CD4-positive, alpha-beta memory T cell (primary cell): Measurements from ENCODE around the gene SMARCD3. TPM values are rescaled to one million over a fixed set of nuclear protein-coding genes. Genes with fewer than 3 reads are reported as not detected.
A peak's percentile ranks its signal among the peaks of the same experiment; 100 is the strongest.

Experiments
- CTCF ChIA-PET: fragments of 350-600 bp; sonication (Branson Sonifier 250); formaldehyde crosslinking; loops from one replicate; lab custom pipeline; 2021; ENCODE audit warnings: inconsistent platforms; ENCODE audit not compliant: partially characterized antibody; lab: Charles Lee
- POLR2A ChIA-PET: fragments of 350-600 bp; sonication (Branson Sonifier 250); formaldehyde crosslinking; loops from one replicate; lab custom pipeline; 2021; ENCODE audit not compliant: partially characterized antibody; lab: Charles Lee
- DNase-seq, 5 donors: peaks; one replicate each; pipeline versions ENCODE4 v3.0.0 to v3.0.0-alpha.2; 2020 to 2022; ENCODE audit warnings: mixed read lengths in 1 of 5
- H3K27ac ChIP-seq: one replicate; pipeline ENCODE4 v1.7.0; 2013; ENCODE audit warnings: low read depth, low read length
- H3K27me3 ChIP-seq: 2 replicates; pipeline ENCODE4 v1.7.0; 2013; ENCODE audit warnings: mild to moderate bottlenecking, low read length, moderate library complexity; ENCODE audit not compliant: insufficient read depth
- H3K36me3 ChIP-seq: 2 replicates; pipeline ENCODE4 v1.7.0; 2013; ENCODE audit warnings: mild to moderate bottlenecking, low read length, moderate library complexity; ENCODE audit not compliant: insufficient read depth
- H3K4me1 ChIP-seq: 2 replicates; pipeline ENCODE4 v1.7.0; 2013; ENCODE audit warnings: mild to moderate bottlenecking, low read length, moderate library complexity; ENCODE audit not compliant: insufficient read depth
- H3K4me3 ChIP-seq, 2 donors: one replicate each; pipeline ENCODE4 v1.7.0; 2013; ENCODE audit warnings: low read length in 2 of 2, mild to moderate bottlenecking in 1 of 2
- H3K9me3 ChIP-seq, 2 donors: one replicate each; pipeline ENCODE4 v1.7.0; 2013; ENCODE audit warnings: low read length in 2 of 2, control low read depth in 1 of 2; ENCODE audit not compliant: control insufficient read depth in 1 of 2
- H3K27ac Mint-ChIP-seq, 7 donors: one replicate each; pipeline ENCODE4 v1.8.0; 2020 to 2021; ENCODE audit warnings: mixed read lengths in 7 of 7, mild to moderate bottlenecking in 6 of 7, inconsistent platforms in 3 of 7, moderate library complexity in 3 of 7
- H3K27me3 Mint-ChIP-seq, 2 donors: one replicate each; pipeline ENCODE4 v1.8.0; 2020 to 2021; ENCODE audit warnings: mixed read lengths in 2 of 2
- H3K36me3 Mint-ChIP-seq, 2 donors: one replicate each; pipeline ENCODE4 v1.8.0; 2020 to 2021; ENCODE audit warnings: mixed read lengths in 2 of 2, inconsistent platforms in 1 of 2, mild to moderate bottlenecking in 1 of 2
- H3K4me1 Mint-ChIP-seq, 4 donors: one replicate each; pipeline ENCODE4 v1.8.0; 2020 to 2021; ENCODE audit warnings: mixed read lengths in 4 of 4, mild to moderate bottlenecking in 1 of 4
- H3K4me3 Mint-ChIP-seq, 8 donors: one replicate each; pipeline ENCODE4 v1.8.0; 2020 to 2021; ENCODE audit warnings: mixed read lengths in 8 of 8, mild to moderate bottlenecking in 7 of 8, moderate library complexity in 6 of 8, inconsistent platforms in 3 of 8
- H3K9me3 Mint-ChIP-seq, 8 donors: one replicate each; pipeline ENCODE4 v1.8.0; 2020 to 2021; ENCODE audit warnings: mixed read lengths in 8 of 8, mild to moderate bottlenecking in 5 of 8, inconsistent platforms in 3 of 8, moderate library complexity in 1 of 8
- intact Hi-C: fragments of 100-400 bp; cut with micrococcal nuclease; formaldehyde crosslinking; loops from one replicate; pipeline ENCODE4 v1.15.1; 2023
- polyA plus RNA-seq, 2 donors: library from polyadenylated mRNA; unstranded; fragments of 300-500 nt; fragmentation: Illumina TruSeq; gene quantifications; one replicate each; pipeline ENCODE4 v1.2.3, GENCODE V29; 2021
- total RNA-seq, 2 experiments: library from RNA; stranded (reverse); gene quantifications; one replicate each; pipeline ENCODE4 v1.2.3, GENCODE V29; 2021

SMARCD3 gene
- total and polyA plus RNA-seq, 4 experiments from 2014 or later = 4.0 to 5.2 (median 4.6) TPM

- Histone ChIP-seq H3K9me3 (no peaks in the 10 kb centered on the region), H3K4me1 (peaks cover 22% of the 10 kb centered on the region), H3K4me3 (peak overlapping the region; percentile 38 to 61), H3K36me3 (no peaks in the 10 kb centered on the region), H3K27me3 (peaks cover 6% of the 10 kb centered on the region), H3K27ac (no peak overlapping the region)
- H3K27me3 Mint-ChIP-seq = peaks cover 3 to 8% of the 10 kb centered on the region in 2 donors
- peak overlapping the region in 6 of 7 donors; percentile 19 to 84 (median 76) for H3K27ac Mint-ChIP-seq
- peak; percentile 47 to 65 (median 59) for DNase-seq
- ChIA-PET CTCF (interaction anchor here (0.6 to 1.1 kb wide), 3 partner anchors 27 to 1651 kb away, joined by 3 to 4 read pairs (median 4); no protein-coding TSS in a partner anchor), POLR2A (interaction anchor here (1.0 to 1.5 kb wide), 5 partner anchors 10 to 356 kb away, joined by 3 to 6 read pairs (median 5); partner anchors contain the start of genes ABCF2 and NUB1)
- H3K4me3 Mint-ChIP-seq = peak overlapping the region; percentile 84 to 90 (median 87)
- H3K9me3 Mint-ChIP-seq = no peaks in the 10 kb centered on the region
- peaks cover 15 to 25% (median 18%) of the 10 kb centered on the region in 4 donors for H3K4me1 Mint-ChIP-seq
- intact Hi-C loops = no loop called here
- no peaks in the 10 kb centered on the region for H3K36me3 Mint-ChIP-seq
These were observed 28.4 kb upstream of the SMARCD3 start for GRCh38 chr7:151276666-151277590.

GRCh38 chr7:151275813-151276577, 27.5 kb upstream of the SMARCD3 start:
- Histone ChIP-seq H3K4me1 (peaks cover 25% of the 10 kb centered on the region), H3K27ac (no peak overlapping the region), H3K27me3 (peaks cover 6% of the 10 kb centered on the region), H3K4me3 (peak overlapping the region; percentile 23 to 61), H3K9me3 (no peaks in the 10 kb centered on the region), H3K36me3 (no peaks in the 10 kb centered on the region)
- H3K36me3 Mint-ChIP-seq = no peaks in the 10 kb centered on the region
- H3K27ac Mint-ChIP-seq = peak overlapping the region in 4 of 7 donors; percentile 2 to 70 (median 60)
- H3K4me1 Mint-ChIP-seq = peaks cover 15 to 26% (median 20%) of the 10 kb centered on the region in 4 donors
- H3K4me3 Mint-ChIP-seq = peak overlapping the region; percentile 43 to 84 (median 64)
- intact Hi-C loops = no loop called here
- peak in 2 of 5 donors; percentile 6 to 29 for DNase-seq
- POLR2A ChIA-PET = interaction anchor here (0.8 kb wide), 1 partner anchor 48 kb away, joined by 3 read pairs; no protein-coding TSS in a partner anchor
- CTCF ChIA-PET = interaction anchor here (1.6 kb wide), 1 partner anchor 32 kb away, joined by 5 read pairs; no protein-coding TSS in a partner anchor
- no peaks in the 10 kb centered on the region for H3K9me3 Mint-ChIP-seq
- H3K27me3 Mint-ChIP-seq = peaks cover 2 to 8% of the 10 kb centered on the region in 2 donors

DNA sequence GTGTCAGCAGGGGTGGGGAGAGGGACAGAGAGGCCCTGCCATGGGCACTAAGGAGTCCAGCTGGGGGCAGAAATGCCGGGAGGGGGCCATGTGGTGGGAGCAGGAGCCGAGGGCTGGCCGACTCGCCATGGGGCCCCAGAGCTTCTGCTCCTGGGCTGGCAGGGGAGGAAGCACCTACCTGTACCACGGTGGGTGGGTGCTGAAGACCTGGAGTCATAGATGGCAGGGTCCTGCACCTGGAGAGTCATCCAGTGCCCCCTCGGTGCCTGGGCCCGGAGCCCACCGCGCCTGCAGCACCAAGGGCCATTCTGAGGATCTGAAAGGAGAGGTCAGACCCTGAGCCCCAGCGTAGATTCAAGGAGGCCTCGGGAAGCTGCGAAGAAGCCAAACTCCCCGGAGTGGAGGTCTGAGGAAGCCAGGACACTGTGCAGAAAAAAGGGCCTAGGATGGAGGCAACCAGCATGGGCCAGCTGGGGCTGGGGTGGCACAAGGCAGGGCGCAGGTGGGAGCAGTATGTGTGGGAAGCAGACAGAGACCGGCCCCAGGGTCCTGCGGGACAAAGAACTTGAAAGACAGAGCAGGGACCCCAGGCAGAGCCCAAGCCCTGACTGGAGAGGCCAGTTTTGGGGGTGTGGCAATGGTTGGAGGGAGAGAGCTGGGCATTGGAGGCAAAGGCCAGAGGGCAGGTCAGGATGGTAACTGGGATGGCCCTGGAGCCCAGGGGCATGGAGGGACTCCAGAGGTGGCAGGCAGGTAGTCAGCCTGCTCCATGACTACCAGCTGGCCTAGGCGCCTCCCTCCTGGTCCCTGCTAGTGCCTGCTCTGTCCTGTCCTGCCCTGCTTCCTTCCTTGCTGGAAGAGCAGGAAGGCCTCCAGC, 26.7 kb upstream of the SMARCD3 start:
- DNase-seq = peak in 1 of 5 donors; percentile 23
- Histone ChIP-seq H3K27ac (no peak overlapping the region), H3K27me3 (peaks cover under 1% of the 10 kb centered on the region), H3K36me3 (no peaks in the 10 kb centered on the region), H3K9me3 (no peaks in the 10 kb centered on the region), H3K4me1 (peaks cover 25% of the 10 kb centered on the region), H3K4me3 (no peak overlapping the region)
- Mint-ChIP-seq H3K4me3 (peak overlapping the region in 6 of 8 donors; percentile 47 to 84 (median 65)), H3K36me3 (no peaks in the 10 kb centered on the region), H3K9me3 (no peaks in the 10 kb centered on the region), H3K27me3 (peaks cover 0 to 6% of the 10 kb centered on the region in 2 donors), H3K27ac (peak overlapping the region in 1 of 7 donors; percentile 69), H3K4me1 (peaks cover 15 to 26% (median 20%) of the 10 kb centered on the region in 4 donors)
- ChIA-PET POLR2A (interaction anchor here (0.8 kb wide), 1 partner anchor 48 kb away, joined by 3 read pairs; no protein-coding TSS in a partner anchor), CTCF (interaction anchor here (1.6 kb wide), 1 partner anchor 31 kb away, joined by 5 read pairs; no protein-coding TSS in a partner anchor)
- intact Hi-C loops = no loop called here

DNA sequence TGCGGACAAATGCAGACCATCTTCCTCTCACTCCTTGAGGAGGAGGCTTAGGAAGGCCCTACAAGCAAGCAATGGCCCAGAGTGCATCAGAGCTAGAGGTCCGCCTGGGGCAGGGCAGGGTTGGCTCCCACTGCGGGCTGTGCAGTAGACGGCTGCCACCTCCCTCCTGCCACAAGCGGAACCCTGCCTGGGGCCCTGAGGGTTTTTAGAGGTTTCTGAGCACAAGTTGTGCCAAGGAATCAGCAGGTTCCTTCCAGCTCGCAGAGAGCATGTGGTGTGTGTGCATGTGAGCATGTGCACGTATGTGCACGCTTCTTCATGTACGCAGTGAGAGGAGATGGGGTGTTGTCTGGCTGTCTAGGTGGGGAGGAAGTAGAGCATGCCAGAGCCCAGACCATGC, 25.9 kb upstream of the SMARCD3 start:
- Histone ChIP-seq H3K9me3 (no peaks in the 10 kb centered on the region), H3K27ac (no peak overlapping the region), H3K4me1 (peaks cover 25% of the 10 kb centered on the region), H3K27me3 (no peaks in the 10 kb centered on the region), H3K36me3 (no peaks in the 10 kb centered on the region), H3K4me3 (no peak overlapping the region)
- H3K27me3 Mint-ChIP-seq = peaks cover 0 to 4% of the 10 kb centered on the region in 2 donors
- H3K4me1 Mint-ChIP-seq = peaks cover 15 to 26% (median 20%) of the 10 kb centered on the region in 4 donors
- no peaks in the 10 kb centered on the region for H3K36me3 Mint-ChIP-seq
- no peak overlapping the region for H3K27ac Mint-ChIP-seq
- DNase-seq = peak in 1 of 5 donors; percentile 24
- no peaks in the 10 kb centered on the region for H3K9me3 Mint-ChIP-seq
- CTCF ChIA-PET = interaction anchor here (1.6 kb wide), 1 partner anchor 31 kb away, joined by 5 read pairs; no protein-coding TSS in a partner anchor
- intact Hi-C loops = no loop called here
- peak overlapping the region in 5 of 8 donors; percentile 3 to 67 (median 53) for H3K4me3 Mint-ChIP-seq
- POLR2A ChIA-PET = no interaction called here

DNA sequence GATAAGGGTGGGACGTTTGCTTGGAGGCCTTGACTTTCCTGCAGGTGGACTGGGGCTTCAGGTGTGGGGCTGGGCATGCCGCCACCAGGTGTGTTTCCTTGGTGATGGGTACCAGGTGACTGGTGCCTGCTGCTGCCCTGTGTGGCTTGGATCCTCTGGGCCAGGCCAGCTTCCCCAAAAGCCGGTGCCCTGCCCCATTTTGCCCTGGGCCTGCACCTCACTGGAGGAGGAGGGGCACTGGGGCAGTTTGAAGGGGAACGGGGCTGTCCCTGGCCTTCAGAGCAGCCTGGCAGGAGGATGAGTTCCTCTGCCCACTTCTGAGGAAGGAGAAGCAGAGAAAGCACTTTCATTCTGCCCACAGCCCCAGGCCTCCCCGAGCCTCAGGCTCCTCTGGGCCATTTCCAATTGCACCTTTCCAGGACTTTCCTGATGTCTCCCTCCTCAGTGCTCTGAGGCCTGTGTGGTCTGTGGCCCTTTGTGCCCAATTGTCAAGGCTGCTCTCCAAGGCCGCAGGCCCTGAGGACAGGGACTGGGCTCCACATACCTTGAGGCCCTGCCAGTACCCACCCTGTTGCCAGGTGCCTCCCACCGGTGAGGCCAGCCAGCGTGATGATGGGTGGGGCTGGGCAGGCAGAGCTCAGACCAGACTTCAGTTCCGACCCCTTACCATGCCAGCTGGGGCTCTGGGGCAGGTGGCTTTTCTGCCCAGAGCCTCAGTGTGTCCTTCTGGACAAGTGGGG, 25.3 kb upstream of the SMARCD3 start:
- Histone ChIP-seq H3K4me3 (no peak overlapping the region), H3K27ac (no peak overlapping the region), H3K9me3 (no peaks in the 10 kb centered on the region), H3K27me3 (no peaks in the 10 kb centered on the region), H3K4me1 (peaks cover 25% of the 10 kb centered on the region), H3K36me3 (no peaks in the 10 kb centered on the region)
- CTCF ChIA-PET = interaction anchor here (1.6 kb wide), 1 partner anchor 30 kb away, joined by 5 read pairs; no protein-coding TSS in a partner anchor
- H3K4me3 Mint-ChIP-seq = no peak overlapping the region
- intact Hi-C loops = no loop called here
- H3K36me3 Mint-ChIP-seq = no peaks in the 10 kb centered on the region
- no peak overlapping the region for H3K27ac Mint-ChIP-seq
- DNase-seq = peak in 1 of 5 donors; percentile 33
- POLR2A ChIA-PET = no interaction called here
- no peaks in the 10 kb centered on the region for H3K9me3 Mint-ChIP-seq
- peaks cover 0 to 4% of the 10 kb centered on the region in 2 donors for H3K27me3 Mint-ChIP-seq
- H3K4me1 Mint-ChIP-seq = peaks cover 15 to 26% (median 20%) of the 10 kb centered on the region in 4 donors

DNA sequence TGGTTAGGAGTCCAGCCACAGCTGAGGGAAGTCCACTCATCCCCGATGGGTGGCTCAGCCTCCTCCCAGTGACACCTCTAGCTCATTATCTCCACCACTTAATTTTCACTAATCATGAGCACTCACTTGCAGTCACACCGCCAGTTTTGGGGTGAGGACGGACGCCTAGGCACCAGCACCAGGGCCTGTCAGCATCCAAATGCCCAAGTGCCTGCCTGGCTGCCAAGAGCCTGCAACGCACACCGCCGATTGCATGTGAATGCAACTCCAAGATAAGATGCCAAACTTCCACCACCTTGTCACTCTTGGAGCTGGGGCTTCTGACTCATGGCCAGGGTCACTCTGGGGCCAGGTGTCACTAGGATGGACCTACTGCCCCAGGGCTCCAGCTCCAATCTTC, 24.4 kb upstream of the SMARCD3 start:
- intact Hi-C loops = no loop called here
- CTCF ChIA-PET = no interaction called here
- H3K27me3 Mint-ChIP-seq = no peaks in the 10 kb centered on the region
- no peak overlapping the region for H3K4me3 Mint-ChIP-seq
- Histone ChIP-seq H3K4me1 (peaks cover 25% of the 10 kb centered on the region), H3K9me3 (no peaks in the 10 kb centered on the region), H3K27ac (no peak overlapping the region), H3K27me3 (no peaks in the 10 kb centered on the region), H3K4me3 (no peak overlapping the region), H3K36me3 (no peaks in the 10 kb centered on the region)
- H3K36me3 Mint-ChIP-seq = no peaks in the 10 kb centered on the region
- no peaks in the 10 kb centered on the region for H3K9me3 Mint-ChIP-seq
- DNase-seq = no peak
- H3K27ac Mint-ChIP-seq = peak overlapping the region in 1 of 7 donors; percentile 17
- peaks cover 15 to 26% (median 20%) of the 10 kb centered on the region in 4 donors for H3K4me1 Mint-ChIP-seq
- POLR2A ChIA-PET = no interaction called here
